ENCODE results near the gene RC3H1.
A peak's percentile ranks its signal among the peaks of the same experiment; 100 is the strongest.
"Not testable (repeated sequence)": the region's sequence is repeated elsewhere in the genome, so short reads cannot be mapped to it uniquely, and the experiment has no call there.

Gene RC3H1

GRCh38 chr1:174022080-174022975, at the start of gene RC3H1:
TSS of gene RC3H1 (minus strand) at chr1:174022357. CDS start at chr1:173992985, 29,372 bp downstream.
- DNase-seq, result peak; percentile 57 to 94 (median 88)

DNA sequence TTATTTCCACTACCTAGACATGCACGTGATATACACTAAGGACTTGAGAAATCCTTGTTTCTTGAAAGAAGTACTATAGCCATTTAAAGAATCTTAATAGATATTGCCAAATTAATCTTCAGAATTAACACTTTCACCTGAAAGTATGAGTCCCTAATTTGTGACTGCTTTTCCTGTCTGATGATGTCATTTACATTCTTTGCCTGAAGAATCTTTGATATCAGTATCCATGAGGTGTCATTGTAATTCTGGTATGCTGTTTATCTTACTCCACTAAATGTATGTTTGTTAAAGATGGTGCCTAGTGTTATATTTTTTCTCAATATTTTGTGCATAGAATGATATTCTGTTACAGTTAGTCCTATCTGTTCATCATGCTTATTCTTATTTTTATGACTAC, 48.5 kb upstream of the RC3H1 start:
- no peak for DNase-seq

- no peak for DNase-seq
Measured at GRCh38 chr1:174068000-174068399, 45.8 kb upstream of the RC3H1 start.

DNA sequence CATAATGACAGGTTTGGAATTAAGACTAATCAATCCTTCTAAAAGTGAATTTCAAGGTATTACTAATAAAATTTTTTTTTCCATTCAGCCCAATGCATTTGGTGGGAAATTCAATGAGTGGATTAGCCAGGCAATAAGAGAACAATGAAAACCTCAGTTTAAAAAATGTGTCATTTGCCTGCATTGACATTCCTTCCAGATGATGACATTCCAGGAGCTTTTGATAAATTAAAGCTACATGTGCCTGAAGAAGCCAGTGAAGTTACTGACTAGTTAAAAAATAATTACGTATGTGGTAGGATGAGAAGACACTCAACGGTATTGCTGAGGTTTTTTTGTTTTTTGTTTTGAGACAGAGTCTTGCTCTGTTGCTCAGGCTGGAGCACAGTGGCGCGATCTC, 37.9 kb upstream of the RC3H1 start:
- DNase-seq, result no peak

GRCh38 chr1:174058624-174059023, 36.5 kb upstream of the RC3H1 start:
- DNase-seq, result no peak

GRCh38 chr1:174056609-174057008, 34.5 kb upstream of the RC3H1 start:
- DNase-seq, result not testable (repeated sequence)

GRCh38 chr1:174055797-174056196, 33.6 kb upstream of the RC3H1 start:
- DNase-seq, result not testable (repeated sequence)

GRCh38 chr1:174053826-174054225, 31.7 kb upstream of the RC3H1 start:
- no peak for DNase-seq

DNA sequence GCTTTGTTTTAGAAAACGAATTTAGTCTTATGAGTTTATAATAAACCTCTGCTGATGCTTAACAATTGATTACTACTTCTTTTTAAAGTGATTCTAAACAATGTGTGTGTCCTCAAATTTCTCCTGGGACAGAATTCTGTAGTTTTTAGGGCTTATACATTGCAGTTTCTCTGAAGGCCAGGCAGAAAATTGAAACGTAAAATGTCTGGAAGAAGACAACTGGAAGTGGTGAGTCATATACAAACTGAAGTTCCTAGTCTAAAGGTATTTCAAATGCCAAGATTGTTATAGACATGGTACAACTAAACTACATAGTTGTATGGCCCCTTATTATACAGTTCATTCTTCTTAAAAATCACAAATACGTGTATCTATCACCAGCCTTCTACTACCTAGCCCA, 30.5 kb upstream of the RC3H1 start:
- no peak for DNase-seq

DNA sequence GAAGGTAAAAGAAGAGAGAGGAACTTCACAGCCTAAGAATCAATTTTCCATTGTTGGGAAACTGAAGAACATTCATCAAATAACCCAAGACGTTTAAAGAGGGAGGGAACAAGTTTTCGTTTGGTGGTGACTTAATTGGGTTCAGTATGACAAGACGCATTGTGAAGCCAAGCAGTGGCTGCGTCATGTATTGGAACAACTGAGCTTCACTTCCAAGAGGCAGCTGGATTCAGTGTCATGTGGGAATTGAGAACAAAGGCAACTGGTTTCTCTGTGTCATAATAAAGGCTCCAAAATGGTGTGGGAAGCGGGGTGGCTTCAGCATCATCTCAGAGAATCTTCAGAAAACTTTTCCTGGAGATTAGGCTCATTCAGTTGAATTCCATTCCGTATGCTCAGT, 29.8 kb upstream of the RC3H1 start:
- peak in 52 of 56 donors; percentile 1 to 83 (median 60) for DNase-seq

DNA sequence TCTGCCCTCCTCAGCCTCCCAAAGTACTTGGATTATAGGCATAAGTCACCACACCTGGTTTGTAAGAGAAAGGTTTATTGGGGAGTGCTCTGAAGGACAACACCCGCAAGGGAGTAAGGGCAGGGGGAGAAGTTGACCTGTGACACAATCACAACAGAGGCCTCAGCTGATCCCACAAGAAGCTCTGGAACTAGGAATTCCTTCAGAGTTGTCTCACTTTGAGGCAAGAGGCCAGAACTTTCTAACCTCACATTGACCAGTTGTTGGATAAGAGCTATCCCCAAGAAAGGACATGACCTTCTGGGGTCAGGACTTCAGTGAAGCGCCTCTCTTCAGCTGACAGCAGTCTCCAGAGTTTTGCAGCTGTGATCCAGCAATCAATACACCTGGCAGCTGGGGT, 27.4 kb upstream of the RC3H1 start:
- DNase-seq, result no peak

DNA sequence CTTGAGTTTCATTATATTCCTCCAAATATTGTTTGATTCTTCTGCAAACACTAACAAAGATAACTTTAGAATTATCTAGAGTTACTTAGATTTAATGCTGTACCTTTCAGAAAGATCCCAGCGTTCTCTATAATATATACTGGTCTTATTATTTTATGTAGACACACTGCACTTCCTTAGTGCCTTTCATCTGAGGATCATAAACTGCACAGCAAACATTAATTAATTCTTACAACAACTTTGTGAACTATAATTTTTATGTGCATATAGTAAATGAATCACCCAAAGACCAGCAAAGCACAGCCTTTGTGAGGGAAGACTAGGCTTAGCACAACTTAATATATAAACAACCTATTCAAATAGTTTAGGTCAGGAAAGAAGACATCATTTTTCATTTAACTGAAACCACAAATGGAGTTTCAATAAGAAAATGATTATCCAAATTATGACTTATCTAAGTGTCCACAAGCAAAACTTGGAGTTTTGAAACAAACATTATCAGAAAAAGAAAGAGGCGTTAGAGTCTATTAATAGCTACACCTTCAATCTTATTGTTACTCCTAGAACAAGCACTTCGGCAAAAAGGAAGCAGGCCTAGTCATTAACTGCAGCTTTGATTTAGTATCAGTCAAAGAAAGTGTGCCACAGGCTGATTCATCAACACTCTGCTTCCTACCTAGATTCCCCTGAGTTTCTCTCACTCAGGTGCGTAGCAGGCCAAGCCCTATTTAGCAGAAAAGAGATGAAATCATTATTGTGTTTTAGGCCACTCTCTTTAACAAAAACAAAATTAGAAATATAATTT, 22.5 kb upstream of the RC3H1 start:
- peak in 1 of 56 donors; percentile 1 for DNase-seq

DNA sequence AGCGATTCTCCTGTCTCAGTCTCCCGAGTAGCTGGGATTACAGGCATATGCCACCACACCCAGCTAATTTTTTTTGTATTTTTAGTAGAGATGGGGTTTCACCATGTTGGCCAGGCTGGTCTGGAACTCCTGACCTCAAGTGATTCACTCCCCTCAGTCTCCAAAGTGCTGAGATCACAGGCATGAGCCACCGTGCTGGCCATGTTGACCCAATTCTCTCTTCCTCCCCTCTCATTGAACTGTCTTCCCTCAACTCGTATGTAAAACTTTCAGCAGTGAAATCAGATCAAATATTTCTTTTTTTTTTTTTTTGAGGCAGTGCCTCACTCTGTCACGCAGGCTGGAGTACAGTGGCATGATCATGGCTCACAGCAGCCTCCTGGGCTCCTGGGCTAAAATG, 20.4 kb upstream of the RC3H1 start:
- not testable (repeated sequence) for DNase-seq

- DNase-seq, result no peak
Measured at GRCh38 chr1:174041369-174041768, 19.2 kb upstream of the RC3H1 start.

DNA sequence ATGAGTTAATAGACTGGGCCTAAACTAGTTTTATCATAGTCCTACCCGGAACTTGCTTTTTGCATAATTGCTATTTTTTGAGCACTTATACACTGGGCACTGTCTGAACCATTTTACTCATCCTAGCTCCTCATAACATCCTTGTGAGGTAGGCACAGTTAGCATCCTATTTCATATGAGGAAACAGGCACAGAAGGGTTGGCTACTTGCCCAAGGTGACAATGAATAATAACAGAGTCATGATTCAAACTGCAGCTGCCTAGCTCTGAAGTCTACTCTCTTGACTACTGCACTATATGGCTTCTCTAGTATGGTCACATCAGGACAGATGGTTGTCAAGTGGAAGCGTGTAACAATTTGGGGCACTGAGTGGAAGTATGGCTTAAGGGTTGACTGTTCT, 18.2 kb upstream of the RC3H1 start:
- DNase-seq, result peak in 1 of 56 donors; percentile 36

DNA sequence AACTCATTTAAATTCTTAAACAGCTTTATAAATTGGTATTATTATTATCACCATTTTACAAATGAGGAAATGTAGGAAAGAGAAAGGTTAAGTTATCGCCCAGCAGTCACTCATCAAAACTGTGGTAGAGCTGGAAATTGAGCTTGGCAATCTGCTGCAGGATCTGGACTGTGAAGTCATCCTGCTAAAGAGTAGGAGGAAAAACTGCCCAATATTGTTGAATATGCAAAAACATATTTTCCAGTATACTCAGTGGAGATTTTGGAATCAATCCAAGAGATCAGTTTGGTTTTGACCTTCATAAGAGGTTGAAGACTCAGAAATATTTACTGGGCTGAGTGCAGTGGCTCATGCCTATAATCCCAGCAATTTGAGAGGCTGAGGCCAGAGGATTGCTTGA, 16.9 kb upstream of the RC3H1 start:
- no peak for DNase-seq

GRCh38 chr1:174036798-174037197, 14.6 kb upstream of the RC3H1 start:
- no peak for DNase-seq

DNA sequence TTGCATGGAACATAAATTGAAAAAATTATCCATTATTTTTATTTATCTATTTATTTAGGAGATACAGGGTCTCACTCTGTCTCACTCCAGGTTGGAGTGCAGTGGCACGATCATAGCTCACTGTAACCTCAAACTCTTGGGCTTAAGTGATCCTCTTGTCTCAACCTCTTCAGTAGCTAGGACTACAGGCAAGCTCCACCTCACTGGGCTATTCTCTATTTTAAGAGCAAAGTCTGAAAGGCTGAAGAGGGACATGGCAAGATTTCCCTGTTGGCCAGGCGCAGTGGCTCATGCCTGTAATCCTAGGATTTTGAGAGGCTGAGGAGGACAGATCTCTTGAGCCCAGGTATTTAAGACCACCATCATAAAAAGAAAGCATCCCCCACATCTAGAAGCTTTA, 14.0 kb upstream of the RC3H1 start:
- no peak for DNase-seq

- DNase-seq, result no peak
Measured at GRCh38 chr1:174032671-174033222, 10.6 kb upstream of the RC3H1 start.

DNA sequence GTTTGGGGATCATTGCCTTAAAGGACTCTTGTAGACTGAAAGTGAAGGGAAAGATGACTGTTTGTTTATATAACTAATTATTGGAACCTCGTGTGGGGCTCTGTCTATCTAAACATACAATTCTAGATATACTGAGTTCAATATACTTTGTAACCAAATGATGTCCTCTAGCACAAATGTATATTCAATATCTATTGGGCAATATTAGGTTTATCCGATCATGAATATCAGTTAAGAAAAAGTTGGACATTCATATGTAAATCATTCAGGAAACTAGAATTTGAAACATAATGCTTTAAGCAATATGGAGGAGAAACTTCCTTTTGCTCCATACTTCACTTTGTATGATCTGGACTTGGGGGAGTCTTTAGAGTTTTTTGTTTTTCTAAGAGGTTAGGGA, 8.9 kb upstream of the RC3H1 start:
- DNase-seq, result no peak

GRCh38 chr1:174028495-174028894, 6.3 kb upstream of the RC3H1 start:
- DNase-seq, result no peak

DNA sequence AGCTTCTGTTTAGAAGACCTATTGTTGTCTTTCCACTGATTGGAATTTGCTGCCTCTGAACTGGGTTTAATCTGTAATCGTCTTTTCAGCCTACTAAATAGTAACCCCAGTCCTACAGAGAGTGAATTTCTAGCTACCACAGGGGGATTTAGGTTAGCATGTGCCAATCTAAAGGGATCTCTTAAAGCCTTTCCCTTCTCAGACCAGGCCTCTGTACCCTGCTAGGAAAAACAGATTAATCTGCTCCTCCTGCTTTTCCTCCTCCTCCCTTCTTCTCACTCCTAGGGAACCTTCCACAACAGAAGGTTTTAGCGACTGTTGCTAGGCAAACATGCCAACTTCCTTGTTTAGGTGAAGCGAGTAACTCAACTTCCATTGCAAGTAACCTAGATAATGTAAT, 1.3 kb upstream of the RC3H1 start:
- DNase-seq, result peak in 6 of 56 donors; percentile 3 to 21 (median 11)

All from nucleus accumbens (tissue), 56 donors.